ENCODE measurements around the gene L3MBTL2. TPM values are rescaled to one million over a fixed set of nuclear protein-coding genes. Genes with fewer than 3 reads are reported as not detected.
A peak's percentile ranks its signal among the peaks of the same experiment; 100 is the strongest.

Gene L3MBTL2
- total and polyA plus RNA-seq, 10 of the 15 experiments (the other 5 are each of a cell fraction or from before 2014, with no cell fraction given), result 13.2 to 37.6 (median 28.2) TPM

- peak overlapping the region; percentile 56 for H3K27ac ChIP-seq (ENCODE audit: control insufficient read depth, insufficient read depth)
- POLR2A ChIA-PET, result interaction anchor here (1.2 to 1.5 kb wide), 2 partner anchors 7 to 164 kb away, joined by 3 to 5 read pairs; partner anchors contain the start of gene TEF
- DNase-seq (ENCODE audit: low read depth, low spot score) (no peak), ATAC-seq (no peak), FAIRE-seq (no peak)
- peaks cover 12% of the 10 kb centered on the region for H3K4me1 ChIP-seq (ENCODE audit: control insufficient read depth, insufficient read depth, low read length)
- no TSS peak for BruUV-seq (replicated peaks)
- intact Hi-C loops (cut with micrococcal nuclease; ENCODE audit: unreplicated experiment), result no loop called here
- SMC1A ChIA-PET (ENCODE audit: uncharacterized antibody, unreplicated experiment), result interaction anchor here (1.0 to 1.5 kb wide), 2 partner anchors 21 to 294 kb away, joined by 3 read pairs; no protein-coding TSS in a partner anchor
- 93% methylated on average over 13 of the region's 13 CpGs for WGBS (ENCODE audit: insufficient coverage, insufficient replicate concordance, low lambda C conversion rate, missing lambda C conversion rate)
- no peaks in the 10 kb centered on the region for H4K20me1 ChIP-seq (ENCODE audit: control insufficient read depth, insufficient read depth)
- H3K27me3 ChIP-seq (replicated peaks in 1 of 2; ENCODE audit: control insufficient read depth in 2 of 2, insufficient read depth in 2 of 2, low read length in 1 of 2), result no peaks in the 10 kb centered on the region
- H3K9ac ChIP-seq (ENCODE audit: control insufficient read depth, insufficient read depth, low read length), result no peak overlapping the region
- peak overlapping the region; percentile 64; the same call in 1 of the 2 replicates for H3K4me2 ChIP-seq (ENCODE audit: control insufficient read depth, insufficient read depth)
- RAD21 ChIA-PET (ENCODE audit: unreplicated experiment), result interaction anchor here (0.5 kb wide), 1 partner anchor 756 kb away, joined by 3 read pairs; no protein-coding TSS in a partner anchor
- TF ChIP-seq MEF2B (IDR thresholded peaks at IDR 0.05; ENCODE audit: partially characterized antibody, poor library complexity, severe bottlenecking) (no peak), NFYB (IDR thresholded peaks at IDR 0.05; ENCODE audit: insufficient read depth, low read depth, low read length) (no peak), CEBPZ (IDR thresholded peaks at IDR 0.05; ENCODE audit: low read depth, low read length) (no peak), NR2C1 (IDR thresholded peaks at IDR 0.05) (no peak), SMAD1 (IDR thresholded peaks at IDR 0.05; ENCODE audit: low read depth, partially characterized antibody) (no peak)
- H3K4me3 ChIP-seq, result peak overlapping the region; percentile 5; the same call in 1 of the 2 replicates
- H2AFZ ChIP-seq (ENCODE audit: control insufficient read depth, low read depth, low read length), result no peak overlapping the region
- no peaks in the 10 kb centered on the region for H3K79me2 ChIP-seq (ENCODE audit: control insufficient read depth, insufficient read depth, low read length)
- H3K36me3 ChIP-seq (ENCODE audit: control insufficient read depth in 2 of 2, insufficient read depth in 2 of 2, low read length in 1 of 2), result peaks cover 9 to 17% of the 10 kb centered on the region in 2 experiments
- CTCF ChIA-PET, result interaction anchor here (0.6 to 1.3 kb wide), 3 partner anchors 21 to 294 kb away, joined by 3 to 9 read pairs (median 3); no protein-coding TSS in a partner anchor
- no peaks in the 10 kb centered on the region; the same call in 2 of the 3 replicates for H3K9me3 ChIP-seq (replicated peaks; ENCODE audit: control insufficient read depth, insufficient read depth, low read length)
- in situ Hi-C loops (cut with MboI), result no loop called here
Measured at GRCh38 chr22:41216984-41217383, 11.9 kb downstream of the L3MBTL2 start.

Measured in GM12878 (cell line).